WTC11 (cell line): ENCODE measurements around the gene INPP4A. TPM values are rescaled to one million over a fixed set of nuclear protein-coding genes. Genes with fewer than 3 reads are reported as not detected.

Experiments used
- ATAC-seq: fragments of 200-7000 bp; cut with Tn5 transposase; 2 replicates; pipeline ENCODE4 v1.10.0; 2021; ENCODE audit warnings: mild to moderate bottlenecking, moderate library complexity
- CTCF ChIA-PET: fragments of 300-600 bp; sonication (Branson Sonifier 250); formaldehyde crosslinking; loops from one replicate; lab custom pipeline; 2021; ENCODE audit warnings: antibody characterized with exemption; lab: Charles Lee
- POLR2A ChIA-PET: fragments of 350-600 bp; sonication (Branson Sonifier 250); formaldehyde crosslinking; loops from one replicate; lab custom pipeline; 2021; ENCODE audit warnings: antibody characterized with exemption; lab: Charles Lee
- DNase-seq: peaks from one replicate; pipeline ENCODE4 v3.0.0; 2021; ENCODE audit warnings: low spot score
- H3K27ac Mint-ChIP-seq: 2 replicates; pipeline ENCODE4 v1.8.0; 2021; ENCODE audit warnings: mixed read lengths
- H3K27me3 Mint-ChIP-seq: 2 replicates; pipeline ENCODE4 v1.8.0; 2021; ENCODE audit warnings: low read depth, mild to moderate bottlenecking, moderate library complexity, mixed read lengths
- H3K36me3 Mint-ChIP-seq: 2 replicates; pipeline ENCODE4 v1.8.0; 2021; ENCODE audit warnings: mixed read lengths
- H3K4me1 Mint-ChIP-seq: 2 replicates; pipeline ENCODE4 v1.8.0; 2022; ENCODE audit warnings: mixed read lengths
- H3K4me3 Mint-ChIP-seq: 2 replicates; pipeline ENCODE4 v1.8.0; 2021; ENCODE audit warnings: mild to moderate bottlenecking, moderate library complexity, mixed read lengths
- H3K9me3 Mint-ChIP-seq: 2 replicates; pipeline ENCODE4 v1.8.0; 2021; ENCODE audit warnings: mixed read lengths
- CREM ChIP-seq: sonication (generic); formaldehyde crosslinking; IDR thresholded peaks from 2 replicates; pipeline ENCODE4 v1.8.1; 2022; ENCODE audit warnings: mild to moderate bottlenecking, missing genetic modification reagents, moderate library complexity
- EMX1 ChIP-seq: fragments of 250-450 bp; sonication (Bioruptor Pico); IDR thresholded peaks from 2 replicates; pipeline ENCODE4 v1.8.0; 2021; ENCODE audit warnings: mild to moderate bottlenecking
- ESRRA ChIP-seq: sonication (generic); formaldehyde crosslinking; IDR thresholded peaks from 2 replicates; pipeline ENCODE4 v1.8.1; 2022; ENCODE audit warnings: mild to moderate bottlenecking, missing genetic modification reagents, borderline replicate concordance
- NFATC4 ChIP-seq: fragments of 250-450 bp; sonication (Bioruptor Pico); IDR thresholded peaks from 2 replicates; pipeline ENCODE4 v1.9.0; 2021; ENCODE audit warnings: mild to moderate bottlenecking
- NFE2L1 ChIP-seq: sonication (generic); formaldehyde crosslinking; IDR thresholded peaks from 2 replicates; pipeline ENCODE4 v1.8.1; 2023; ENCODE audit warnings: missing genetic modification reagents
- NFYB ChIP-seq: sonication (generic); formaldehyde crosslinking; conservative IDR thresholded peaks from 2 replicates; pipeline ENCODE4 v1.8.0; 2022; ENCODE audit warnings: low read depth, missing genetic modification reagents
- NR2C2 ChIP-seq: sonication (generic); formaldehyde crosslinking; IDR thresholded peaks from 2 replicates; pipeline ENCODE4 v1.8.0; 2022; ENCODE audit warnings: mild to moderate bottlenecking, missing genetic modification reagents
- NR3C1 ChIP-seq: sonication (generic); formaldehyde crosslinking; conservative IDR thresholded peaks from 2 replicates; pipeline ENCODE4 v1.8.1; 2023; ENCODE audit warnings: low read depth, mild to moderate bottlenecking, missing genetic modification reagents
- OVOL2 ChIP-seq: fragments of 250-450 bp; sonication (Bioruptor Pico); IDR thresholded peaks from 2 replicates; pipeline ENCODE4 v1.9.0; 2021; ENCODE audit warnings: mild to moderate bottlenecking, borderline replicate concordance
- SMAD3 ChIP-seq: sonication (generic); formaldehyde crosslinking; IDR thresholded peaks from 2 replicates; pipeline ENCODE4 v1.8.0; 2022; ENCODE audit warnings: missing genetic modification reagents, mild to moderate bottlenecking, borderline replicate concordance
- TEAD4 ChIP-seq: sonication (generic); formaldehyde crosslinking; IDR thresholded peaks from 2 replicates; pipeline ENCODE4 v1.8.0; 2022; ENCODE audit warnings: mild to moderate bottlenecking, missing genetic modification reagents
- TP53 ChIP-seq: sonication (generic); formaldehyde crosslinking; IDR thresholded peaks from 2 replicates; pipeline ENCODE4 v1.8.1; 2023; ENCODE audit warnings: mild to moderate bottlenecking, missing genetic modification reagents
- ZNF121 ChIP-seq: sonication (generic); formaldehyde crosslinking; IDR thresholded peaks from 2 replicates; pipeline ENCODE4 v1.8.0; 2023; ENCODE audit warnings: missing genetic modification reagents
- ZNF416 ChIP-seq: fragments of 250-450 bp; sonication (Bioruptor Pico); IDR thresholded peaks from 2 replicates; pipeline ENCODE4 v1.9.0; 2021; ENCODE audit warnings: mild to moderate bottlenecking, inconsistent platforms
- ZNF423 ChIP-seq: fragments of 250-450 bp; sonication (Bioruptor Pico); IDR thresholded peaks from 2 replicates; pipeline ENCODE4 v2.1.2; 2022; ENCODE audit warnings: mild to moderate bottlenecking, moderate library complexity
- total RNA-seq: library from RNA; stranded (reverse); gene quantifications from 3 replicates; pipeline ENCODE4 v1.2.3, GENCODE V29; 2021
- TF ChIP-seq, protein P1 (sequence below): sonication (generic); formaldehyde crosslinking; IDR thresholded peaks from 2 replicates; pipeline ENCODE4 v1.8.0; 2022; ENCODE audit warnings: mild to moderate bottlenecking, missing genetic modification reagents
- TF ChIP-seq, protein P2 (sequence below): sonication (generic); formaldehyde crosslinking; IDR thresholded peaks from 2 replicates; pipeline ENCODE4 v1.8.1; 2022; ENCODE audit warnings: mild to moderate bottlenecking, missing genetic modification reagents, moderate library complexity, borderline replicate concordance
- TF ChIP-seq, protein P3 (sequence below): sonication (generic); formaldehyde crosslinking; conservative IDR thresholded peaks from 2 replicates; pipeline ENCODE4 v1.8.1; 2022; ENCODE audit warnings: mild to moderate bottlenecking, missing genetic modification reagents
- TF ChIP-seq, protein P4 (sequence below): sonication (generic); formaldehyde crosslinking; IDR thresholded peaks from 2 replicates; pipeline ENCODE4 v1.8.1; 2022; ENCODE audit warnings: low read depth, missing genetic modification reagents, borderline replicate concordance
- TF ChIP-seq, protein P5 (sequence below): sonication (generic); formaldehyde crosslinking; IDR thresholded peaks from 2 replicates; pipeline ENCODE4 v1.8.0; 2022; ENCODE audit warnings: mild to moderate bottlenecking, missing genetic modification reagents
- TF ChIP-seq, protein P6 (sequence below): sonication (generic); formaldehyde crosslinking; IDR thresholded peaks from 2 replicates; pipeline ENCODE4 v1.8.0; 2023; ENCODE audit warnings: missing genetic modification reagents
- TF ChIP-seq, protein P7 (sequence below): sonication (generic); formaldehyde crosslinking; IDR thresholded peaks from 2 replicates; pipeline ENCODE4 v1.8.1; 2022; ENCODE audit warnings: mild to moderate bottlenecking, moderate library complexity, missing genetic modification reagents

Gene INPP4A
- total RNA-seq, 1 experiment from 2014 or later = 38.3 TPM

DNA sequence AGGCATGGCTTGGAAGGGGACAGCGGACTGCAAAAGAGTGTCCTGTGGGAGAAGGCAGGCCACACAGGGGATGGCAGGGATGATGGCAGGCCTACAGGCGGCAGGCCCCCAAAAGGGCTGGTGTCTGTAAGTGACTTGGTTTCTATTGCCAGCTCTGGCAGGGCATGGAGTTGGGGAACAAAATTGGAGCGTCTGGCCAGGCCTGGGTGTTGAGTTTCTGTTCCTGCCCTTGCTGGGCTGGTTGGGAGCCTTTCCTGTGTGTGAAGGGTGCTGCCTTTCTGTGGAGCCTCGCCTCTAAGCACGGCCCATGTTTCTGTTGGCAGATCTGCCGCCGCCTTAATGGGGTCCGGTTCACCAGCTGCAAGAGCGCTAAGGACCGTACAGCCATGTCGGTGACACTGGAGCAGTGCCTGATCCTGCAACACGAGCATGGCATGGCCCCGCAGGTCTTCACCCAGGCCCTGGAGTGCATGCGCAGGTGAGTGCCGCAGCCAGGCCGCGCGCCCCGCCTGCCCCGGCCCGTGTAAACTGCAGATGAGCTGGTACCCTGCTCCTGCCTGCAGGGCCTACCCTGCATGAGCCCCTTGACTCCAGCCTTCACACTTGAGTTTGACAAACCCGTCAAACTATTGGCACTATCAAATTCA, 132.1 kb downstream of the INPP4A start:
- Mint-ChIP-seq H3K36me3 (peaks cover 18% of the 10 kb centered on the region), H3K4me1 (no peaks in the 10 kb centered on the region)
- no peak for TF ChIP-seq NR2C2 (CRISPR knock-in tag)
- TF ChIP-seq, protein P1, sequence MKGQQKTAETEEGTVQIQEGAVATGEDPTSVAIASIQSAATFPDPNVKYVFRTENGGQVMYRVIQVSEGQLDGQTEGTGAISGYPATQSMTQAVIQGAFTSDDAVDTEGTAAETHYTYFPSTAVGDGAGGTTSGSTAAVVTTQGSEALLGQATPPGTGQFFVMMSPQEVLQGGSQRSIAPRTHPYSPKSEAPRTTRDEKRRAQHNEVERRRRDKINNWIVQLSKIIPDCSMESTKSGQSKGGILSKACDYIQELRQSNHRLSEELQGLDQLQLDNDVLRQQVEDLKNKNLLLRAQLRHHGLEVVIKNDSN (CRISPR knock-in tag) = no peak
- no peak for TF ChIP-seq ESRRA (CRISPR knock-in tag)
- TF ChIP-seq, all 79 proteins: peak for 0
- Mint-ChIP-seq H3K27ac (no peak overlapping the region), H3K9me3 (no peaks in the 10 kb centered on the region), H3K27me3 (no peaks in the 10 kb centered on the region), H3K4me3 (no peak overlapping the region)
- DNase-seq = no peak
- ChIA-PET POLR2A (interaction anchor here (0.5 to 0.6 kb wide), 2 partner anchors 203 to 856 kb away, joined by 3 to 6 read pairs; no protein-coding TSS in a partner anchor), CTCF (interaction anchor here (1.0 to 1.3 kb wide), 2 partner anchors 8 to 25 kb away, joined by 3 to 7 read pairs; no protein-coding TSS in a partner anchor)
- no peak for ATAC-seq

DNA sequence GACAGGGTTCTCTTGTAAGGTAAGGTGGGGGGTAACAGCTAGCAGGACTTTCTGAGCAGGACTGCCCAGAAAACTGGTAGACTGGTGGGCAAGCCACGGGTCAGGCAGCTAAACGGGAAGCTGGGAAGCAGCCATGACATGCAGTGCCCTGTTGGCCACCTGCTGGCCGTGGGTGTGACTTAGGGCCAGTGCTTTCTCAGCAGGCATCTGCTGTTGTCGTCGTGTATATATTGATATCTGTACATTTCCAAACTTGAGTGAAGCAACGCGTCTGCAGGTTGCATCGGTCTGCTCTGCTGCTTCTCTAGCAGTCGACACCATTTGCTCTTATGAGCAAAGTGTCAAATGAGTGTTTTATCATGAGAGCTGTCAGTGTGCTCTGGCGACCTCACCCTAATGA, 132.7 kb downstream of the INPP4A start:
- ATAC-seq (no peak), DNase-seq (no peak)
- H3K4me1 Mint-ChIP-seq = no peaks in the 10 kb centered on the region
- TF ChIP-seq NR3C1 (CRISPR knock-in tag) = no peak
- TF ChIP-seq CREM (CRISPR knock-in tag) = no peak
- TF ChIP-seq, protein P2, sequence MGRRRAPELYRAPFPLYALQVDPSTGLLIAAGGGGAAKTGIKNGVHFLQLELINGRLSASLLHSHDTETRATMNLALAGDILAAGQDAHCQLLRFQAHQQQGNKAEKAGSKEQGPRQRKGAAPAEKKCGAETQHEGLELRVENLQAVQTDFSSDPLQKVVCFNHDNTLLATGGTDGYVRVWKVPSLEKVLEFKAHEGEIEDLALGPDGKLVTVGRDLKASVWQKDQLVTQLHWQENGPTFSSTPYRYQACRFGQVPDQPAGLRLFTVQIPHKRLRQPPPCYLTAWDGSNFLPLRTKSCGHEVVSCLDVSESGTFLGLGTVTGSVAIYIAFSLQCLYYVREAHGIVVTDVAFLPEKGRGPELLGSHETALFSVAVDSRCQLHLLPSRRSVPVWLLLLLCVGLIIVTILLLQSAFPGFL (CRISPR knock-in tag) = no peak
- no peak for TF ChIP-seq ZNF121 (CRISPR knock-in tag)
- TF ChIP-seq, protein P3, sequence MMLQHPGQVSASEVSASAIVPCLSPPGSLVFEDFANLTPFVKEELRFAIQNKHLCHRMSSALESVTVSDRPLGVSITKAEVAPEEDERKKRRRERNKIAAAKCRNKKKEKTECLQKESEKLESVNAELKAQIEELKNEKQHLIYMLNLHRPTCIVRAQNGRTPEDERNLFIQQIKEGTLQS (CRISPR knock-in tag) = no peak
- TF ChIP-seq ESRRA (CRISPR knock-in tag) = no peak
- no peak for TF ChIP-seq TP53 (CRISPR knock-in tag)
- no peak for TF ChIP-seq SMAD3 (CRISPR knock-in tag)
- TF ChIP-seq, protein P1 (CRISPR knock-in tag) = no peak
- no peak for TF ChIP-seq ZNF416 (CRISPR knock-in tag)
- TF ChIP-seq OVOL2 (CRISPR knock-in tag) = no peak
- no peak for TF ChIP-seq NFE2L1 (CRISPR knock-in tag)
- TF ChIP-seq, all 79 proteins: peak for 0
- H3K27ac Mint-ChIP-seq = no peak overlapping the region
- no peak overlapping the region for H3K4me3 Mint-ChIP-seq
- no peaks in the 10 kb centered on the region for H3K9me3 Mint-ChIP-seq
- ChIA-PET POLR2A (interaction anchor here (0.5 to 0.6 kb wide), 2 partner anchors 203 to 856 kb away, joined by 3 to 6 read pairs; no protein-coding TSS in a partner anchor), CTCF (interaction anchor here (1.3 kb wide), 1 partner anchor 8 kb away, joined by 7 read pairs; no protein-coding TSS in a partner anchor)
- peaks cover 21% of the 10 kb centered on the region for H3K36me3 Mint-ChIP-seq
- H3K27me3 Mint-ChIP-seq = no peaks in the 10 kb centered on the region

DNA sequence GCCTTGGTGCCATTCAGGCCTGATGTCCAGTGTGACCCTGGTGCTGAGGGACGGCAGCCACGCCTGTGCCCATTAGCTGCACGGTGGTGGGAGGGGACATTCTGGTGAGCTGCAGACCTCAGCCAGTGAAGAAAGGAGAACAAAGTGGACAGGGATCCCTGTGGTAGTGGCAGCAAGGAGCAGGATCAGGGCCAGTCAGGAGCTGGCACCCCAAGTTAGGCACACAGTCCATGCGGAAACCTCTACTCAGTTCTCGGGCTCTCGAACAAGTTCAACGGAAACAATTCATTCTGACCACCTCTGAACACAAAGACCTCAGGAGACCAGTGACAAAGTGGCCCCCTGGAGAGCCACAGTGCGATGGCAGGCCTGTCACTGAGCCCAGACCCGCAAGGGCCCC, 133.6 kb downstream of the INPP4A start:
- POLR2A ChIA-PET = no interaction called here
- H3K9me3 Mint-ChIP-seq = no peaks in the 10 kb centered on the region
- H3K36me3 Mint-ChIP-seq = peaks cover 23% of the 10 kb centered on the region
- no peaks in the 10 kb centered on the region for H3K27me3 Mint-ChIP-seq
- H3K4me1 Mint-ChIP-seq = no peaks in the 10 kb centered on the region
- CTCF ChIA-PET = interaction anchor here (1.3 kb wide), 1 partner anchor 9 kb away, joined by 7 read pairs; no protein-coding TSS in a partner anchor
- no peak for DNase-seq
- no peak overlapping the region for H3K4me3 Mint-ChIP-seq
- H3K27ac Mint-ChIP-seq = no peak overlapping the region
- ATAC-seq = no peak
- TF ChIP-seq, protein P4, sequence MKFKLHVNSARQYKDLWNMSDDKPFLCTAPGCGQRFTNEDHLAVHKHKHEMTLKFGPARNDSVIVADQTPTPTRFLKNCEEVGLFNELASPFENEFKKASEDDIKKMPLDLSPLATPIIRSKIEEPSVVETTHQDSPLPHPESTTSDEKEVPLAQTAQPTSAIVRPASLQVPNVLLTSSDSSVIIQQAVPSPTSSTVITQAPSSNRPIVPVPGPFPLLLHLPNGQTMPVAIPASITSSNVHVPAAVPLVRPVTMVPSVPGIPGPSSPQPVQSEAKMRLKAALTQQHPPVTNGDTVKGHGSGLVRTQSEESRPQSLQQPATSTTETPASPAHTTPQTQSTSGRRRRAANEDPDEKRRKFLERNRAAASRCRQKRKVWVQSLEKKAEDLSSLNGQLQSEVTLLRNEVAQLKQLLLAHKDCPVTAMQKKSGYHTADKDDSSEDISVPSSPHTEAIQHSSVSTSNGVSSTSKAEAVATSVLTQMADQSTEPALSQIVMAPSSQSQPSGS (CRISPR knock-in tag) = no peak
- TF ChIP-seq EMX1 = no peak
- no peak for TF ChIP-seq NFATC4 (CRISPR knock-in tag)
- TF ChIP-seq, protein P5, sequence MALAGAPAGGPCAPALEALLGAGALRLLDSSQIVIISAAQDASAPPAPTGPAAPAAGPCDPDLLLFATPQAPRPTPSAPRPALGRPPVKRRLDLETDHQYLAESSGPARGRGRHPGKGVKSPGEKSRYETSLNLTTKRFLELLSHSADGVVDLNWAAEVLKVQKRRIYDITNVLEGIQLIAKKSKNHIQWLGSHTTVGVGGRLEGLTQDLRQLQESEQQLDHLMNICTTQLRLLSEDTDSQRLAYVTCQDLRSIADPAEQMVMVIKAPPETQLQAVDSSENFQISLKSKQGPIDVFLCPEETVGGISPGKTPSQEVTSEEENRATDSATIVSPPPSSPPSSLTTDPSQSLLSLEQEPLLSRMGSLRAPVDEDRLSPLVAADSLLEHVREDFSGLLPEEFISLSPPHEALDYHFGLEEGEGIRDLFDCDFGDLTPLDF (CRISPR knock-in tag) = no peak
- no peak for TF ChIP-seq NFYB (CRISPR knock-in tag)
- no peak for TF ChIP-seq TEAD4 (CRISPR knock-in tag)
- TF ChIP-seq, protein P6, sequence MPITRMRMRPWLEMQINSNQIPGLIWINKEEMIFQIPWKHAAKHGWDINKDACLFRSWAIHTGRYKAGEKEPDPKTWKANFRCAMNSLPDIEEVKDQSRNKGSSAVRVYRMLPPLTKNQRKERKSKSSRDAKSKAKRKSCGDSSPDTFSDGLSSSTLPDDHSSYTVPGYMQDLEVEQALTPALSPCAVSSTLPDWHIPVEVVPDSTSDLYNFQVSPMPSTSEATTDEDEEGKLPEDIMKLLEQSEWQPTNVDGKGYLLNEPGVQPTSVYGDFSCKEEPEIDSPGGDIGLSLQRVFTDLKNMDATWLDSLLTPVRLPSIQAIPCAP (CRISPR knock-in tag) = no peak
- no peak for TF ChIP-seq ZNF423 (CRISPR knock-in tag)
- TF ChIP-seq, protein P7, sequence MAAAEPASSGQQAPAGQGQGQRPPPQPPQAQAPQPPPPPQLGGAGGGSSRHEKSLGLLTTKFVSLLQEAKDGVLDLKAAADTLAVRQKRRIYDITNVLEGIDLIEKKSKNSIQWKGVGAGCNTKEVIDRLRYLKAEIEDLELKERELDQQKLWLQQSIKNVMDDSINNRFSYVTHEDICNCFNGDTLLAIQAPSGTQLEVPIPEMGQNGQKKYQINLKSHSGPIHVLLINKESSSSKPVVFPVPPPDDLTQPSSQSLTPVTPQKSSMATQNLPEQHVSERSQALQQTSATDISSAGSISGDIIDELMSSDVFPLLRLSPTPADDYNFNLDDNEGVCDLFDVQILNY = no peak
- TF ChIP-seq, protein P2 (CRISPR knock-in tag) = no peak
- no peak for TF ChIP-seq CREM (CRISPR knock-in tag)
